ENCODE measurements around the gene PPP1R36. TPM values are rescaled to one million over a fixed set of nuclear protein-coding genes. Genes with fewer than 3 reads are reported as not detected.

Gene PPP1R36
- total and polyA plus RNA-seq, 2 donors (not counting 3 experiments of a cell fraction or from before 2014, with no cell fraction given), result 0.28 to 0.60 TPM

DNA sequence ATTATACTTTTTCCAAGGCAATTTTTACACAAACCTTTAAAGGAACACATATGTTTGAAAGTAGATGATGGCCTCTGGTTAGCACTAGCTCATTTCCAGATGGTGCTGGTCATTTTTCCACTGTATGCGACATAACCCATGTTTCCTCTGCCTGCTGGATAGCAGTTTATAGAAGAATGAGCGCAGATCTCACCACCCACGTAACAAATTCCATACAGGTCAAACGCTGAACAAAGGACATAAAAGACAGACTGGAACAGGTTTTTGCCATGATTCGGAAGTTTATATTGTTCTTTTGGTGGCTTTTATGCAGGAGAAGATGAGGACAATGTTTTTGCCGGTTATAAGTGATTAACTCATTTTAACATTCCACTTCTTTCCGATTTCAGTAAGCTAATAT is 30.7 kb downstream of the PPP1R36 start:
- Histone ChIP-seq H3K4me2 (ENCODE audit: insufficient read depth, low read length) (no peak overlapping the region), H3K9ac (replicated peaks; ENCODE audit: extremely low read depth, insufficient read depth, low read length) (no peak overlapping the region), H3K36me3 (ENCODE audit: control insufficient read depth in 2 of 2, extremely low read depth in 1 of 2, insufficient read depth in 2 of 2, low read length in 2 of 2) (no peaks in the 10 kb centered on the region), H2AFZ (ENCODE audit: low read depth, low read length) (peak overlapping the region; percentile 28), H3K27ac (ENCODE audit: insufficient read depth, low read depth, low read length) (no peak overlapping the region), H3K79me2 (ENCODE audit: control insufficient read depth, insufficient read depth, low read length) (no peaks in the 10 kb centered on the region), H3K27me3 (ENCODE audit: control insufficient read depth in 2 of 2, insufficient read depth in 2 of 2, low read length in 2 of 2) (no peaks in the 10 kb centered on the region), H3K4me1 (ENCODE audit: control insufficient read depth, extremely low read depth, insufficient read depth, low read length) (peaks cover 7% of the 10 kb centered on the region), H3K9me3 (replicated peaks; ENCODE audit: control insufficient read depth, insufficient read depth, low read length) (no peaks in the 10 kb centered on the region), H4K20me1 (replicated peaks; ENCODE audit: control insufficient read depth, extremely low read depth, insufficient read depth, low read length) (no peaks in the 10 kb centered on the region), H3K4me3 (replicated peaks in 1 of 3; ENCODE audit: insufficient read depth in 1 of 3, low read depth in 1 of 3, low read length in 3 of 3) (no peak overlapping the region), H3K9me1 (replicated peaks; ENCODE audit: control insufficient read depth, extremely low read depth, insufficient read depth, low read length) (no peaks in the 10 kb centered on the region)
- dilution Hi-C loops (cut with MboI; ENCODE audit: extremely low pct_ligation_motif_present, low sequenced_read_pairs), result no loop called here
- ChIA-PET POLR2A (no interaction called here), CTCF (interaction anchor here (1.2 kb wide), 1 partner anchor 45 kb away, joined by 3 read pairs; no protein-coding TSS in a partner anchor)
- intact Hi-C loops (cut with micrococcal nuclease), result loop anchor here (5.0 kb wide), 1 partner anchor 57 kb away; no protein-coding TSS in a partner anchor
- FAIRE-seq (peak; percentile 42), DNase-seq (ENCODE audit: low read depth, low spot score) (peak; percentile 44)
- TF ChIP-seq, protein P1, sequence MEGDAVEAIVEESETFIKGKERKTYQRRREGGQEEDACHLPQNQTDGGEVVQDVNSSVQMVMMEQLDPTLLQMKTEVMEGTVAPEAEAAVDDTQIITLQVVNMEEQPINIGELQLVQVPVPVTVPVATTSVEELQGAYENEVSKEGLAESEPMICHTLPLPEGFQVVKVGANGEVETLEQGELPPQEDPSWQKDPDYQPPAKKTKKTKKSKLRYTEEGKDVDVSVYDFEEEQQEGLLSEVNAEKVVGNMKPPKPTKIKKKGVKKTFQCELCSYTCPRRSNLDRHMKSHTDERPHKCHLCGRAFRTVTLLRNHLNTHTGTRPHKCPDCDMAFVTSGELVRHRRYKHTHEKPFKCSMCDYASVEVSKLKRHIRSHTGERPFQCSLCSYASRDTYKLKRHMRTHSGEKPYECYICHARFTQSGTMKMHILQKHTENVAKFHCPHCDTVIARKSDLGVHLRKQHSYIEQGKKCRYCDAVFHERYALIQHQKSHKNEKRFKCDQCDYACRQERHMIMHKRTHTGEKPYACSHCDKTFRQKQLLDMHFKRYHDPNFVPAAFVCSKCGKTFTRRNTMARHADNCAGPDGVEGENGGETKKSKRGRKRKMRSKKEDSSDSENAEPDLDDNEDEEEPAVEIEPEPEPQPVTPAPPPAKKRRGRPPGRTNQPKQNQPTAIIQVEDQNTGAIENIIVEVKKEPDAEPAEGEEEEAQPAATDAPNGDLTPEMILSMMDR (IDR thresholded peaks at IDR 0.05; ENCODE audit: extremely low read depth in 1 of 2, insufficient read depth in 1 of 2, low read depth in 1 of 2, low read length in 2 of 2), result no peak
- TF ChIP-seq EZH2 (IDR thresholded peaks at IDR 0.05; ENCODE audit: borderline replicate concordance, low read depth, low read length, severe bottlenecking) (no peak), POLR2A (IDR thresholded peaks at IDR 0.05; ENCODE audit: low read depth, low read length) (no peak), POLR2AphosphoS5 (IDR thresholded peaks at IDR 0.05; ENCODE audit: insufficient read depth, low read depth, low read length) (no peak), JUN (IDR thresholded peaks at IDR 0.05; ENCODE audit: borderline replicate concordance, insufficient read depth, insufficient read length, low read depth) (no peak), FOS (IDR thresholded peaks at IDR 0.05; ENCODE audit: borderline replicate concordance, insufficient read depth, low read length) (no peak), GATA2 (IDR thresholded peaks at IDR 0.05; ENCODE audit: insufficient read depth, insufficient read length, low read depth, low read length) (no peak), MYC (IDR thresholded peaks at IDR 0.05; ENCODE audit: low read depth, low read length) (no peak)
- TF ChIP-seq, protein P2, sequence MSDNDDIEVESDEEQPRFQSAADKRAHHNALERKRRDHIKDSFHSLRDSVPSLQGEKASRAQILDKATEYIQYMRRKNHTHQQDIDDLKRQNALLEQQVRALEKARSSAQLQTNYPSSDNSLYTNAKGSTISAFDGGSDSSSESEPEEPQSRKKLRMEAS (IDR thresholded peaks at IDR 0.05; ENCODE audit: insufficient read depth, insufficient read length), result no peak
- BruUV-seq (replicated peaks), result no TSS peak
